Colonic mucosa (tissue), 4 donors: Measurements from ENCODE around the gene FAIM. TPM values are rescaled to one million over a fixed set of nuclear protein-coding genes. Genes with fewer than 3 reads are reported as not detected.
"Not testable (repeated sequence)": the region's sequence is repeated elsewhere in the genome, so short reads cannot be mapped to it uniquely, and the experiment has no call there.

Experiments
- DNase-seq: peaks from one replicate; pipeline ENCODE4 v3.0.0-alpha.2; 2020
- H3K27ac ChIP-seq: fragments of 200-600 bp; one replicate; pipeline ENCODE4 v1.8.0; 2021
- H3K27me3 ChIP-seq: fragments of 200-600 bp; one replicate; pipeline ENCODE4 v1.8.0; 2021
- H3K36me3 ChIP-seq: fragments of 200-600 bp; one replicate; pipeline ENCODE4 v1.8.0; 2021
- H3K4me1 ChIP-seq: fragments of 200-600 bp; one replicate; pipeline ENCODE4 v1.8.0; 2021; ENCODE audit warnings: mild to moderate bottlenecking
- H3K4me3 ChIP-seq: fragments of 200-600 bp; one replicate; pipeline ENCODE4 v1.8.0; 2021
- H3K9ac ChIP-seq, 2 donors: one replicate each; pipeline ENCODE4 v1.7.0; 2013; ENCODE audit warnings: control low read depth in 2 of 2, low read depth in 2 of 2, low read length in 2 of 2
- H3K9me3 ChIP-seq: fragments of 200-600 bp; one replicate; pipeline ENCODE4 v1.8.0; 2021
- intact Hi-C: fragments of 100-400 bp; cut with DNase I; formaldehyde crosslinking; loops from one replicate; pipeline ENCODE4 v1.14.1; 2022
- total RNA-seq, 2 donors: library from RNA; stranded (reverse); fragmentation: NEBNext Ultra II Directional in 1 of 2; extraction: Animal tissue kit (Norgen Biotek cat#: 25700) in 1 of 2; gene quantifications; one replicate each; pipeline ENCODE4 v1.2.1, GENCODE V29; 2021
- TF ChIP-seq, protein P1 (sequence below): fragments of 200-600 bp; IDR thresholded peaks from one replicate; pipeline ENCODE4 v1.8.0; 2022; ENCODE audit warnings: antibody characterized with exemption, mild to moderate bottlenecking
- donor health status: healthy.
- donor health status: DM: no; HTN: no; CAD: no.
- donor health status: DM: no; HTN: no; CAD: no.

Gene FAIM
- total RNA-seq, 2 donors from 2014 or later, result 4.4 to 7.0 TPM

DNA sequence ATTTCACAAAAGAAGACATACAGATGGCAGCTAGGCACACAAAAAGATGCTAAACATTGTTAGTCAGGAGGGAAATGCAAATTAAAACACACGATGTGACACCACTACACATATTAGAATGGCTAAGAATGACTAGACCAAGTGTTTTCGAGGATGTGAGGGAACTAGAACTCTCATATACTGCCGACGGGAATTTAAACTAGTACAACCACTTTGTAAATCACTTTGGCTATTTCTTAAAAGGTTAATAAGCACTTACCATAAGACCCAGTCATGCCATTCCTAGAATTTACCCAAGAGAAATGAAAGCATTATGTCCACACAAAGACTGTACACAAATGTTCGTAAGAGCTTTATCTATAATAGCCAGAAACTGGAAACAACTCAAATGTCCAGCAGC is 20.1 kb upstream of the FAIM start:
- Histone ChIP-seq H3K9me3 (no peaks in the 10 kb centered on the region), H3K9ac (no peak overlapping the region), H3K4me1 (peaks cover 3% of the 10 kb centered on the region), H3K36me3 (no peaks in the 10 kb centered on the region), H3K27me3 (no peaks in the 10 kb centered on the region), H3K27ac (no peak overlapping the region), H3K4me3 (no peak overlapping the region)
- intact Hi-C loops, result no loop called here
- DNase-seq, result no peak
- TF ChIP-seq, protein P1, sequence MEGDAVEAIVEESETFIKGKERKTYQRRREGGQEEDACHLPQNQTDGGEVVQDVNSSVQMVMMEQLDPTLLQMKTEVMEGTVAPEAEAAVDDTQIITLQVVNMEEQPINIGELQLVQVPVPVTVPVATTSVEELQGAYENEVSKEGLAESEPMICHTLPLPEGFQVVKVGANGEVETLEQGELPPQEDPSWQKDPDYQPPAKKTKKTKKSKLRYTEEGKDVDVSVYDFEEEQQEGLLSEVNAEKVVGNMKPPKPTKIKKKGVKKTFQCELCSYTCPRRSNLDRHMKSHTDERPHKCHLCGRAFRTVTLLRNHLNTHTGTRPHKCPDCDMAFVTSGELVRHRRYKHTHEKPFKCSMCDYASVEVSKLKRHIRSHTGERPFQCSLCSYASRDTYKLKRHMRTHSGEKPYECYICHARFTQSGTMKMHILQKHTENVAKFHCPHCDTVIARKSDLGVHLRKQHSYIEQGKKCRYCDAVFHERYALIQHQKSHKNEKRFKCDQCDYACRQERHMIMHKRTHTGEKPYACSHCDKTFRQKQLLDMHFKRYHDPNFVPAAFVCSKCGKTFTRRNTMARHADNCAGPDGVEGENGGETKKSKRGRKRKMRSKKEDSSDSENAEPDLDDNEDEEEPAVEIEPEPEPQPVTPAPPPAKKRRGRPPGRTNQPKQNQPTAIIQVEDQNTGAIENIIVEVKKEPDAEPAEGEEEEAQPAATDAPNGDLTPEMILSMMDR, result no peak

DNA sequence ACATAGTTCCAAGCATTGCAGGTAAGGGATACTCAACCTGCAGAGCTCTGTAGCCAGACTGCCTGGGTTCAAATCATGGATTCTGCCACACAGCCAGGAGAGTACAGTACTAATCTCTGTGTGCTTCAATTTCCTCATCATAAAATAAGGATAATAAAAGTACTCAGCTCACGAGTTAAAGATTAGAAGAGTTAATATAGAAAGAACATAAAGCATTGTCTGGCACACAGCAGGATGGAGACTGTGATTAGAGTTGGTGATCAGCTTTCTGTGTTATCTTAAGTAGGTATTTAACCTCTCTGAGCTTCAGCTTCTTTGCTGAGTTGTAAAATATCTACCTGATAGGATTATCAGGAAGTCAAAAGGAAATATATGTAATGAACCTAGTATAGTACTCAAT is 17.2 kb upstream of the FAIM start:
- Histone ChIP-seq H3K9me3 (no peaks in the 10 kb centered on the region), H3K4me1 (peaks cover 3% of the 10 kb centered on the region), H3K27ac (peak overlapping the region; percentile 8), H3K27me3 (no peaks in the 10 kb centered on the region), H3K36me3 (no peaks in the 10 kb centered on the region), H3K4me3 (no peak overlapping the region), H3K9ac (no peak overlapping the region)
- TF ChIP-seq, protein P1, result no peak
- intact Hi-C loops, result loop anchor here (10.0 kb wide), 1 partner anchor 243 kb away; the partner anchor contains the start of gene PIK3CB
- no peak for DNase-seq

DNA sequence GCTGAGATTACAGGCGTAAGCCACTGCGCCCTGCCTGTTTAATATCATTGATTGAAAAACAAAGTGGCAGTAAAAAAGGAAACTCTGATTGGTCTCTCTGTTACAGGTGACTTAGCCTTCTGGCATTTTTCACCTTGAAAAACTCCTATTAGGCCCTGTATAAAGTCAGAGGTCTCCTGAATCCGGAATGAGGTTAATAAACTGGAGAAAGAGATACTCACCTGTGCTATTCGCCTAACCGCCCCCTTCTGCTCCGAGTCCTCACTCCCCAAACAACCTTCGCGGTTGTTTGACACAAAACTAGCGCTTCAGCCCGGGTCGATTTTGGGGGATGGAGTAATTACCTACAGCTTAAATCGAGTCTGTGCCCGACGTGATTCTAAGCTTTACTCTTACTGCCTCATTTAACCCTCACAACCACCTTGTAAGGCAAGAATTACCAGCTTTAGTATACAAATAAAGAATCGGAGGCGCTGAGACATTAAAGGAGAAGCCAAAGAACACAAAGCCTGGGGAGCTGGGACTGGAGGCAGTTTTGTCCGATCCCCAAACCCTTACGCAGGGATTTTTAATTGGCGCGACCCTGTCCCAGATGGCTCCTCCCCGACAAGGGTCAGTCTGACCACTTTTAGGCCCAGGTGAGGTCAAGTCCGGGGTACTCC is 15.0 kb upstream of the FAIM start:
- H3K4me3 ChIP-seq, result peak overlapping the region; percentile 64
- TF ChIP-seq, protein P1, result no peak
- no peaks in the 10 kb centered on the region for H3K36me3 ChIP-seq
- peak overlapping the region; percentile 89 for H3K27ac ChIP-seq
- H3K4me1 ChIP-seq, result peaks cover 3% of the 10 kb centered on the region
- DNase-seq, result peak; percentile 35
- no peaks in the 10 kb centered on the region for H3K27me3 ChIP-seq
- intact Hi-C loops, result loop anchor here (2.0 to 10.0 kb wide), 3 partner anchors 241 to 329 kb away; partner anchors contain the start of gene PIK3CB
- H3K9ac ChIP-seq, result peak overlapping the region; percentile 89 to 99
- H3K9me3 ChIP-seq, result no peaks in the 10 kb centered on the region

DNA sequence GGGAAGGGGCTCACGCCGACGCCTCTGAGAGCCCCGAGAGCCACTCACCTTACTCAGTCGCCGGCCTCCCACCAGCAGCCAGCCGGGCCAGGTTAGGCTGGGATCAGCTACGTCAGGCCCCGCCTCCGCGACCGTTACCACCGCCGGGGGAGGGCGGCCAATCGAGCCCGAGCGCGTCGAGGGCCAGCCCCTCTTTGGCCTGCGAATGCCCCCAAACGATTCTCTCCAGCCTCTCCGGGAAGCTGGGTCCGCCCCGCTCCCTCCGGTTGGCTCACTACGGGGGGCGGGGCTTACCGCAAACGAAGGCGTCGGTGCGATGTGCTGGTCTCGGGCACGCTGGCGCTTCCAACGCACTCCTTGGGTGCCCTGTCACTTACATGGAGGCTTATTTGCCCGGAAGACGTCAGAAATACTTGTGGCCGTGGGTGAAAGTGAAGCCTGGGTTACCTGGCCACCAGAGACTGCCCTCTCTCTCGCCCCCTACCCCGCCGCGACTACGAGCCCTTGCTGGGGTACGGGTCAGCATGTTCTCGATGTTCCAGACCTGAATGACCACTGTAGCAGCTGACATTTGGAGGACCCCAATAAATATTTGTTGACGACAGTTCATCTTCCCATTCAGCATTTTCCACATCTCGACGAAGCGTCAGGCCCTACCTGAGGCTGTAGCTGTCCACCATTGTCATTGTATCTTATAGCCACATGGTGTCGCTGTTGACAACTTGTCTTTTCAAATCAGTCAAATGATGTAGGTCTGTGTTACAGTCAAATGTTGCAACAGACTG is 14.2 kb upstream of the FAIM start, which contains the start of gene CEP70:
Gene CEP70 (minus strand): TSS at position 111 of the 785 bp plus-strand sequence. CDS start 21,333 bp downstream, outside the sequence.
- Histone ChIP-seq H3K9ac (peak within 1 kb of the TSS; percentile 89 to 99), H3K27me3 (no peaks in the 10 kb centered on the region), H3K36me3 (no peaks in the 10 kb centered on the region), H3K4me1 (peaks cover 3% of the 10 kb centered on the region), H3K4me3 (peak within 1 kb of the TSS; percentile 64), H3K9me3 (no peaks in the 10 kb centered on the region), H3K27ac (peak within 1 kb of the TSS; percentile 89)
- TF ChIP-seq, protein P1, result peak; percentile 92
- peak; percentile 96 for DNase-seq
- intact Hi-C loops, result loop anchor here (2.0 to 10.0 kb wide), 3 partner anchors 240 to 328 kb away; partner anchors contain the start of gene PIK3CB

- H3K4me1 ChIP-seq, result peaks cover 3% of the 10 kb centered on the region
- TF ChIP-seq, protein P1, result no peak
- H3K4me3 ChIP-seq, result peak overlapping the region; percentile 64
- no peaks in the 10 kb centered on the region for H3K27me3 ChIP-seq
- peak overlapping the region in 1 of 2 donors; percentile 99 for H3K9ac ChIP-seq
- no peak overlapping the region for H3K27ac ChIP-seq
- H3K9me3 ChIP-seq, result no peaks in the 10 kb centered on the region
- no peak for DNase-seq
- H3K36me3 ChIP-seq, result no peaks in the 10 kb centered on the region
- intact Hi-C loops, result loop anchor here (2.0 to 10.0 kb wide), 4 partner anchors 102 to 328 kb away; partner anchors contain the start of gene PIK3CB
These were observed 13.5 kb upstream of the FAIM start for GRCh38 chr3:138594935-138595610.

- not testable (repeated sequence) for H3K36me3 ChIP-seq, H3K4me1 ChIP-seq, H3K27me3 ChIP-seq, H3K9me3 ChIP-seq, H3K9ac ChIP-seq, H3K27ac ChIP-seq, H3K4me3 ChIP-seq
- intact Hi-C loops, result loop anchor here (5.0 to 10.0 kb wide), 2 partner anchors 100 to 237 kb away; partner anchors contain the start of gene PIK3CB
- peak; percentile 57 for DNase-seq
These were observed 11.2 kb upstream of the FAIM start for GRCh38 chr3:138597186-138597976.
